HG03095 (cell line): ENCODE data around the gene CD58.

Experiments
- ATAC-seq: cut with Tn5 transposase; IDR thresholded peaks from one replicate; pipeline ENCODE4 v1.9.1; 2021; ENCODE audit warnings: moderate library complexity; ENCODE audit not compliant: unreplicated experiment

The CD58 gene

DNA sequence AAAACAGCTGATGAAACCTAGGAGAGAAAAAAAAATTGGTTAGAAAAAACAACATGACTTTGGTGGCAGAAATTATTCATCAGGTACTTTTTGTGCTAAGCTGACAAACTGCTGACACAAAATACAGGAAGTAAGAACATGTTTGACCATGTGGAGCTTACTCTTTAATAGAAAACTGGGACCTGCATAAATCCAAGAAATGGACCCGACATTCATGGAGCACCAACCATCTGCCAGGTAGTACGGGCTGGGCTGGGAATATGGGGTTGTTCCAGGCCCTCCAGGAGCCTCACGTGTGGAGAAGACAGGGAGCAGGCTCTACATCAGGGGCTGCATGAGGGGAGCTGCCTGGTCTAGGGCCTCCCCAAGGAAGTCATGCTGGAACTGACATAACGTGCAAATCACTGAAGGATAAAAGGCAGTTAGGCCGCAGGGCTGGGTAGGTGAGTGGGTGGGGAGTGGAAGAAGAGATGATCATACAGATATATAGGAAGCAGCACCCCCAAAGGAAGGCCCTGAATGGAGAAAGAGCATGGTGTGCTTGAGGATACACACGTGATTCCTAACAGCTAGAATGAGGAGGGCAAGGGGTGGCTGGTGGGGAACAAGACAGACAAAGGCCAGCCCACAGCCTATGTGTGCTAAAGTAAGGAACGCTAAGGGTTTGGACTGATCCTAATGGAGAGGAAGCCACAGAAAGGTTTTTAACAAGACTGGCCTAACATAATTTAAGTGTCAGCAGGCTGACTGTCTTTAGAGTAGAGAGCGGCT, 26.1 kb downstream of the CD58 start:
- peak; percentile 46 for ATAC-seq

DNA sequence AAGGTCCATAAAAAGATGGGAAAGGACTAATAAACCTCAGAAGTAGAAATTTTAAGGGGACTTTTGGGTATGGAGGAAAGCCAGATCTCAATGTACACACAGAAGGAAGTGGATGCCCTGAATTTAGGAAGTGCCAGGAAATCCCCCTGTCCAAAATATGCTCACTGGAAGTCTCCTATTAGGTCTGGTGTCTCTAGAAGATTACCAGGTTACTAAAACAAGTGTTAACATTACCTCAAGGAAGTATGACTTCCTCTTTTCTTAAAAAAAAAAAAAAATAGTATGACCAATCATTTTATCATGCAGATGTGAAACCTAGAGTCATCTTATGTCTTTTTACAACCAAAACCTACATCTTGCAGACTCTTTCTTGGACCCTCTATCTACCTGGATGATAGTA, 30.7 kb downstream of the CD58 start:
- peak; percentile 42 for ATAC-seq

DNA sequence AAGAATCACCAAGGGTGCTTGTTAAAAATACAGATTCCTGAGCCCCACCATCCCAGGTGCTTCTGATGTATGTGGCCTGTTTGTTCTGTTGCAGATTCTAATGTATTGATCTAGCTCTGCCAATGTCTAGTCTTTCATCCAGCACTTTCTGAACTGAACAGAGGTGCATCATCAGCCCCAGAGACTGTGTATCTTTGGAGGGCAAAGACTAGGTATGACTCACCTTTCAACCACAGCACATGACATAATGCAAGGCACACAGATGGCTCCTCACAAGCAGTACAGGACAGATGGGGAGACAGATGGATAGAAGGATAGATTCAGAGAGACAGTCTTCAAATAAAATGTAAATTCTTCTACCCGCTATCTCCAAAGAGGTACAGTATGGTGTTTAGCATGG, 32.3 kb downstream of the CD58 start:
- peak; percentile 61 for ATAC-seq

DNA sequence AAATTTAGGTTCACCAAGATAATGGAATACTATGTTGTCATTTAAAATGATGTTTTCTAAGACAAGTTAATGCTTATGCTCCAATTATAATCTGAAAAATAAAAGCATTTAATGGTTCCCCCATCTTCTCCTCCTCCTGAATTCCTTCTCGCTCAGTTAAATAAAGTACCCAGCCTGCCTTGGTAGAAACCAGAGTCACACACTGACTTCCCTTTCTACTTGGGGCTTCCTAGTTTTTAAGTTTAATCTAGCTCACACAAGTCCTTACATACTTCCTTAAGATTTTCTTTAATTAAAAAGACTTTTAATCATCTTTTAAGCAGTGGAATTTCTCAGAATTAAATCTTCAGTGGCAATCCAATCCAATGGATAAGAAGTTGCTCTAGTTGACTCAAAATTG, 32.9 kb downstream of the CD58 start:
- no peak for ATAC-seq

DNA sequence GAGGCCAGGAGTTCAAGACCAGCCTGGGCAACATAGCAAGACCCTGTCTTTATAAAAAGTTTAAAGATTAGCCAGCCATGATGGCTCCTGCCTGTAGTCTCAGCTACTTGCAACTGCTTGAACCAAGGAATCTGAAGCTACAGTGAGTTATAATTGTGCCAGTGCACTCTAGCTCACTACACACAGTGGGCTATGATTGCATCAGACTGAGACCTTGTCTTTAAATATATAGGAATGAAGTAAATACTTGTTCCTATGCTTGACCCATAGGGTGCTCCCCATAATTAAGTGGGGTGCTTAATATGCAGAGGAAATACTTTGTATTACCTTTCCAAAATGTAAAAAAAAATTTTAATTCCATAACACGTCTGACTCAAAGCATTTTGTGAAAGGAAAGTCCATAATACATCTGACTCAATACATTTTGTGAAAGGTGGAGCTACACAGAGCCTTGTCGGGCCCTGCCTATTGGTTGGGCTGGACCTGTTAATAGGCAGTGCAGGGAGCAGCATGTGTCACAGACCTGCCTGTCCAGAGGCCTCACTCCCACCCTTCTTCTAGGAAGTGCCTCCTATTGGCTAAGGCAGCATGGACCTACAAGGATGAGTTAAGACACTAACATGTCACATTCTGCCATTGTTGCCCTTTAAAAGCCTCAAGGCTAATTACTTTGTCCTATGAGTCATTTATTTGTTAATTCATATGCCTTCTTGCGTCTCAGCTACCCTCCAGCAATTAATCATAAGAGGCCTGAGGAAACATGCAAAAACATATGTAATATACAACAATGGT, 33.6 kb downstream of the CD58 start:
- ATAC-seq, result no peak

DNA sequence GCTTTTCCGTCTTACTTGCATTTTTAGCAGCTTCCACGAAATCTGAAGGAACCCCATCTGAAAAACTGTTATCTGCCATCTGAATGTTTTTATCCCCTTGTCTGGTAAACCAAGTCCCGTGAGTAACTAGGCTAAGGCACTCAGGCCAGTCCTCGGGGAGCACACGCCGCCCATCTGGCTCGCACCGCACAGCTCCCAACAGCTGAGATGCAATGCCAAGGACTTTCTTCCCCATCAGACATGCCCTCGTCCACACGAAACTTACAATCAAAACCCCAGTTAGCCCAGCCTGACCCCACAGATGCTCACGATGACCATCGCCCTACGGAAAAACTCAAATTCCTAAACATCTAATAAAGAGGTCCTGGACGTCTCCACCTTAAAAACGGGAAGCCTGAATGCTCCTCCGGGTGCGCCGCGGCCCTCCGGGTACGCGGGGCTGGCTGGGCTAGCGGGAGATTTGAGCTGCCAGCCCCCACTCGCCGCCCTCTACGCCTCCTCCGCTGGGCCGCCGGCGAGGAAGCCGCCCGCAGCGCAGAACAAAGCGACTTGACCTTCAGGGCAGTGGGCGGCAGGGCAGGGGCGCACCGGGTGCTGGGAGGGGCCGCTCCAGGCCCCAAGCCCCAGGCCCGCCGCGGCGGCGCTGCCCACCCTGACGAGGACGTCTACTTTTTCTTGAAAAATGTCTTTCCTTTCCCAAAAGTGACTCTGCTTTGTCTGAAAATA, 36.6 kb downstream of the CD58 start:
- no peak for ATAC-seq

DNA sequence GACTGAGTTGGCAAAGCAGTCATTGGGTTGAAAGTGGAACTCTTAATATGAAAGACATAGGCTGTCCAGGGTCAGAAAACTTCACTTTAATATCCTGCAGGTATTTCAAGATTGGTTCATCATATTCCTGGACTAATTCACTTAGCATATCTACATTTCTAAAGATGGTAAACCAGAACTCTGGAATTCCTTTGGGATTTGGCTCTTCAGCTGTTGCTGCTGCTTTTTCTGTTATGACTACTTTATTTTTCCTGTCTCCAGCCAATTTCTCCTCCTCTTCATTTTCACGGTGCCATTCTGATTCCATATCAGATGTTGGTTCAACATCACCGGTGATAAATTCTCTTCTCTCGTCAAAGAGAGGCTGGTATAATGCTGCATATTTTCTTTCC, 37.4 kb downstream of the CD58 start:
- ATAC-seq, result no peak

DNA sequence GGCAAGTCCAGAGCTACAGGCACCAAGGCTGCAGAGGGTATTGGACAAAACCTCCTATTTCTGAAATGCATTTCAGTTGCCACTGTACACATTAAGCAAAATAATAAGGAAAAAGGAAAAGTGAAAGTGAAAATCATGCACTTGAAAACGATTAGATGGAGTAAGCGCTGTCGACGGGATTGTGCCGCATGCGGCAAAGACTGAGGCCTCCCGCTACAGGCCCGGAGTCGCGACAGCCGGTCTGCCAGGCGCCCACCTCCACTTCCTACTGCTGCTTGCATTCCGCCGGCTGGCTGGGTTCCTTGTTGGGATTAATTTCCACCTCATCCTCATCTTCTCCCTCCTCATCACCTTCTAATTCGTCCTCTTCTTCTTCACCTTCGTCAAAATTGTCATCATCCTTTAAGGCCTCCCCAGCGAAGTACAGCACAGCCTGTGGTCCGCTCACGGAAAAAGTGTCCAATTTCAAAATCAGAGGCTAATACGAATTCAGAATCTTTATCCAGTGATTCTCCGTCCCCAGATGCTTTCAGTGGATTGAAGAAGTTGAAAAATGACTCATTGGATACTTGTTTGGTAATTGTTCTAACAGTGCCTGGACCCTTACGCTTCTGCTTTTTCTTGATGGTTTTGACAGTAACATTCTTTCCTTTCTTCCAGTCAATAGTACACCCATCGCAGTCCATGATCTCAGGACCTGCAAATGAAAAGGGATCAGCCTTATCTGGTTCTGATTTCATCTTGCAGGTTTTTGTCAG, 38.0 kb downstream of the CD58 start:
- ATAC-seq, result no peak

DNA sequence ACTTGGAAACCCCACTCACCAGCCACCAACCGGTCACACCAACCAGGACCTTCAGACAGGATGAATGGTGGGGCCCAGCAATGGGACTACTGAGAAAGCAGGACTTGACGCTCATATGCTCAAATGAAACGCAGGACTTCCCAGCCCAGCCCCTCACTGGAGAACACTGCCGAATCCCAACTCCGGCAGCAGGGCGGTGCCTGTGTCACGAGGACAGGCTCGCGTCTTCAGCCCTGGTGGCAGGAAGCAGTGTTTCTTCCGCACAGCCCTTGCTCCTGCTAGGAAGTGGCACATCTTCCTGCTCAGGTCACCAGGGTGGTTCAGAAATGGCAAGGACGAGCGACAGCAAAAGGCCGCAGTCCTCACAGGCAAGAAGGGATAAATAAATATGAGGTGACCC, 38.9 kb downstream of the CD58 start:
- no peak for ATAC-seq

DNA sequence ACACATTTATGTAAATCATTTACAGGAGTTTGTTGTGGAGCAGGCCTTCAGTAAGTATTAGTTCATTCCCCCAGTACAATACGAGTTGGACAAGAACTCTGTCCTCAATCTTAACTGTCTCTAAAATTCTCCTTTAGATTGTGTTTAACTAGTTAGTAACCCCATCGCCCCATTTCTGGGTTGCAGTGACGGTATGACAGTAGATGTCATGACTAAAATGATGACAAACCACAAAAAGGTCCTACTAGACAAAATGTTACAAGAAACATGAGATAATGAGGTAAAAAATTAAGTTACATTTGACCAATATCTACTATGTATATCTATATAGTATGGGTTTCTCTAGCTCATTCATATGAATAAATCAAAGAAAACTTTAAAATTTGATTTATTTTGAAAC, 41.1 kb downstream of the CD58 start:
- ATAC-seq, result no peak

DNA sequence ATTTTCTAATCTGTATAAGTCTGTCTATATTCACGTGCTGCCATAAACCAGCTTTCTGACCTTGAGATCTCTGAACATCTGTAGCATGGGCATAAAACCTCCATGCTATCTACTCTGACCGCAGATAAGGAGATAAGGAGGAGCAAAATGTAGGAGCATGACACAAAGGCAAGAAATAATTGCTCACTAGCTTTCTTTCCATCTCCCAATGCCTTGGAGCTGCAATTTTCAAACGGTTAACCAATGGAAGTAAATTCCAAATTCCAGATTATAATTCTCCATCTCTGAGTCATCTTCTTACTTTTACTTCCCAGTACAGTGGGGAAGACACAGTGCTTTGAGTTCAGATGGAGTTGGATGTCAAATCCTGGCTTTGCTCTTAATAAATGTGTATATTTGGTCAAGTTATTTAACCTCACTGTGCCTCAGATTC, 41.6 kb downstream of the CD58 start:
- ATAC-seq, result no peak

DNA sequence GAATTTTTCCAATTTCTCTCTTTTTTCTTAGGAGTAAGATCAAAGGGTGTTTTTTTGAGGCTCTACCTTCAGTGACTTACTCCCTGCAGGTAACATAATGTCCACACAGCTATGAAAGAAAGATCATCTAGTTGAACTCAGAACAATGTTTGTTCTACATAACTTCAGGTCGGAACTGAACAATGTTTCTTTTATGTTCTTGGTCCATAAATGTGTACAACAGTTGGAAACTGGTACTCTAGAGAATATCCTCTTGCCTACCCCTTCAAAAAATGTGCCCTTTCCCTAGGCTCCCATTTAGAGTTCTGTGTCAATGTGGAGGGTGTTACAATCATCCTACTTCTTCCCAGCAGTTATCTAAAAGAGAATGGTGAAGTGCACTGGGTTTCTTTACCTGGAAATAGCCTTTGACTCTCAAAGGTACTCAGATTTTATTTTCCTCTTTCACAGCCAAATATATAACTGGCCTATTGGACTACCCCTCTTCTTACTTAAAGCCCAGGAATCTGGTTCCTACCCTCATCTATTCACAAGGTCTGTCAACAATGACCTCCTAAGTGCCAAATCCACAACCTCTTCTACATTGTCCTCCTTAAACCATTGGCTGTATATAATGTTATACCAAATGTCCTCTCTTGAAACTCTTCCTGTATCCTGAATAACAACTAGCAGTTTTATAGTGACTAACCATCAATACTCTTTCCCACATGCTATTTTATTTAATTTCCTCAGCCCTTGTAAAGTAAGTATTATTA, 42.3 kb downstream of the CD58 start:
- no peak for ATAC-seq

DNA sequence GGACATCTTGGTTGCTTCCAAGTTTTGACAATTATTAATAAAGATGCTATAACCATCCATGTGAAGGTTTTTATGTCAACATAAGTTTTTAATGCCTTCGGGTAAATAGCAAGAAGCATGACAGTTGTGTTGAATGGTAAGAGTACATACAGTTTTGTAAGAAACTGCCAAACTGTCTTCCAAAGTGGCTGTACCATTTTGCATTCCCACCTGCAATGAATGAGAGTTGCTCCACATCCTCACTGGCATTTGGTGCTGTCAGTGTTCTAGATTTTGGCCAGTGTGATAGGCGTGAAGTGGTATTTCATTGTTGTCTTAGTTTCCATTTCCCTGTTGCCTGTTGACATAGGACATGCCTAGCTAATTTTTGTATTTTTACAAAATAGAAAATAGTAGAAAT, 45.4 kb downstream of the CD58 start:
- no peak for ATAC-seq

DNA sequence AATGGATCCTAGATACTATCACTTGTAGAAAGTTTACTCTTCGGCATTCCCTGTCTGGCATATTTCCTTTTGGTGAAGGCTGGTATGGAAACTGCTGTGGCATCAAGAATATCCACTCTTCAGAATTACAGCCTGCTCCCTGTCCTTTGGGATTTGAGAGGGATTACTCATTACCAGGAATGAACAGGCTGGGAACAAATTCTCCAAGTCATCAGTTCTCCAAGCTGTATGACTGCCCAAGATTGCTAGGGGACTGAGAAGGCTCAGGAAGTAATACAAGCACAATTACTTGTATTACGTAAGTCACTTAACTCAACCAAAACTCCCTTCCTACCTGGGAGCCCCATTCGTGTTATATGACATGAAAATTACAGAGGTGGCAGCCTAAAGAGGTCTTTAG, 49.6 kb downstream of the CD58 start:
- ATAC-seq, result no peak

DNA sequence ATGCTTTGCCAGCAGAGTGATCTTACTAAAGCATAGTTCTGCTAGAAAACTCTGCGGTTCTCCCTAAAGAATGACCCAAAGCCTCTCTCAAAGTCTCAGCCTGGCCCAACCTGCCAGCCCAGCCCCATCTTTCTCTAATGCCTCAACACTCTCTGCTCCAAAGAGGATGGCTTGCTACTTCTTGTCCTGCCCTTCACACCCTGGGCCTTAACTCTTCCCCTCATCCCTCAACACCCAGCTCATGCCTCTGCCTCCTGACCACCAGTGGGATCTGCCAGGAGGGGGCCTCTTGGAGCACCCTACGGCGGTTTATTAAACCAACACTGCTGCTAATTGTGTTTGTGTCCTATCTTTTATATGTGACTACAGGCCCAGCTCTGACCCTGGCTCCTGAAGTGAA, 52.4 kb downstream of the CD58 start:
- no peak for ATAC-seq

DNA sequence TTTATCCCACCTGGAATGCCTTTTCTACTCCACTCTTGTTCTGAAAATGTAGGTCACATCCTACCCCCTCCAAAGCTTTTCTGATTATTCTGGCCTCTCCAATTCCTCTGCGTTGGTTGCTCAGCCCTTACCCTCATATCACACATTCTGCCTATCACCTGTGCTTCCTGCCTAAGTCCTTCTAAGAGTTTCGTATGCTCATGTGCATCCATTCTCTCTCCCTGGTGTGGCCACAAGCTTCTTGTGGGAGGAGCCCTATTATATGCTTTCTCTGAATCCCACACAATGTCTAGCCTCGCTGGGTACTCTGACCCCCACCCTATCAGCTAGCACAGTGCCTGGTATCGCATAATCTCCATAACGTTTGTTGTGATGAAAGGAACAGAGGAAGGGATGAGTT, 54.2 kb downstream of the CD58 start:
- ATAC-seq, result no peak

DNA sequence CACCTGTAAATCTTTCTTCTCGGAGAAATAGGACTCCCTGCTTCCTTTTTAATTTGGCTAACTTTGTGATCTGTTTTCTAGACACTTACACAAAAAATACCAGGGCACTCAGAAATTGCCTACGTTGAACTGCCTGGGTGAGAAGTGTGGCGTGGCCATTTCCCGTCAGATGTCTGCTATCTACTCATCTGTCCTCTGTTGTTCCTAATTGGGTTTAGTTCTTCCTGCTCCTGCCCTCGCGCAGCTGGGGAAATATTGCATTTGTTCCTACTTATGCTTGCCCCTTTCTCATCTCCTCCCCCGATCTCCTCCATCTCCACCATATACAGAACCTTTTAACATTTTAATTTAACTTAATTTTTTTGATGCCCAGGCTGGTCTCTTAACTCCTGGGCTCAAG, 55.1 kb downstream of the CD58 start:
- ATAC-seq, result no peak

DNA sequence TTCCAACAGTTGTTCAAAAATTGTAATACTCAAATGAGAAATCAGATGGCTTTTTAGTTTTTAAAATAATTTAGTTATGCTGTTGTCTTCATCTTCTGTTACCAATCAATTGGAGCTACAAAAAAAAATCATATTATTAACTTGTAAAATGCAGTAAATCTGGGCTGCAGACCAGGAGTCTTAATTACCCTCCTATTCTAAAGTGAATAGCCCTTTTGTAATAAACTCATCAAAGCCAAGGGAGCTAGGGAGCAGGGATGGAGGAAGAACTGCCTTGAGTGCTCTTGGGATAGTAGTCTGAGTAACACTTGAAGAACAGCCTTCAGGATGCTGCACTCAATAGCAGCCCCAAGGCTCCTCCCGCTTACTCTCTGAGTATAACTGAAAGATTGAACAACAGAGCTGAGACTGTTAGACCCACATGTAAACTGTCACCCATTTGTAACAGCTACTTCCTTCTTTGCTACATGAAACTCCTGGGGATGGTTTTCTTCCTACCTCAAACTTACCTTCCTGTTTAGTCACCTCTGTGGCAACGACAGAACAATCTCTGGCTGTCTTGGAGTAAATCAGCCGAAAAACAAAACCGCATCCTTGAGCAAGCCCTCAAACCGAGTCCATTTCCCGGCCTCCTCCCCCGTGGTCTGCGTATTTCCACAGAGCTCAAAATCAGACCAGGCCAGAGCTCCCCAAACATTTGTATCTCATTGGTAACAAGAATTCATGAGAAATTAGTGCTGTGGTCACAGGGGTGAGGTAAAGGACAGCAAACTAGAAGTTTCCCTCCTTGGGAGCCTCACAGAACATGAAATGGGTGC, 55.9 kb downstream of the CD58 start:
- peak; percentile 75 for ATAC-seq

DNA sequence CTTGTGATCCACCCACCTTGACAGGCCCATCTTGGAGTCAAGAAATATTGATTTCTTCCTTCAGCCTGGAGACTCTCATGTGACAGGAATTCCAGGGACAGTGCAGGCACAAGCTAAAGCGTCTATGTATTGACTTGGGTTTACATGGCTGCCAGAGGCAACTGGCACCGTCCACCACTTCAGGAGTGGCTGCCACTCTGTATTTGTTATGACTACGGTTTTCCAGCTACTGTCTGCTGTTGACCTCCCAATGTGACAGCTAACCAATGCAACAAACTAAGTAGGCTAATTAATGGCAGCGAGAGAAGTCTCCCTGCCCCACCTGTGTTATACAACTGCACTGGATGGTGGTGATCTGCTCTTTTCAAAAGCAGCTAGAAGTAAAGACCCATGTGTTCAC, 56.9 kb downstream of the CD58 start:
- no peak for ATAC-seq
